GM21737 (cell line): ENCODE measurements around the gene SSTR5.
"Not testable (repeated sequence)": the region's sequence is repeated elsewhere in the genome, so short reads cannot be mapped to it uniquely, and the experiment has no call there.

Experiments used
- ATAC-seq: cut with Tn5 transposase; IDR thresholded peaks from one replicate; pipeline ENCODE4 v1.9.1; 2021; ENCODE audit warnings: mild to moderate bottlenecking, moderate library complexity; ENCODE audit not compliant: unreplicated experiment

The SSTR5 gene

GRCh38 chr16:1072526-1073261, at the start of gene SSTR5:
TSS of gene SSTR5 (plus strand) at chr16:1072747. CDS start at chr16:1078869, 6,122 bp downstream.
- ATAC-seq, result no peak

GRCh38 chr16:1024138-1024537, 48.4 kb upstream of the SSTR5 start:
- ATAC-seq, result no peak

- ATAC-seq, result not testable (repeated sequence)
Measured at GRCh38 chr16:1025183-1025809, 47.3 kb upstream of the SSTR5 start.

- no peak for ATAC-seq
Measured at GRCh38 chr16:1026057-1026783, 46.3 kb upstream of the SSTR5 start.

- ATAC-seq, result no peak
Measured at GRCh38 chr16:1026784-1027500, 45.6 kb upstream of the SSTR5 start.

GRCh38 chr16:1027501-1027815, 45.1 kb upstream of the SSTR5 start:
- no peak for ATAC-seq

GRCh38 chr16:1028056-1028455, 44.5 kb upstream of the SSTR5 start:
- ATAC-seq, result no peak

- no peak for ATAC-seq
Measured at GRCh38 chr16:1028524-1029258, 43.9 kb upstream of the SSTR5 start.

- no peak for ATAC-seq
Measured at GRCh38 chr16:1029259-1029545, 43.3 kb upstream of the SSTR5 start.

GRCh38 chr16:1030473-1030901, 42.1 kb upstream of the SSTR5 start:
- ATAC-seq, result no peak

GRCh38 chr16:1031666-1032065, 40.9 kb upstream of the SSTR5 start:
- ATAC-seq, result no peak

GRCh38 chr16:1032607-1033006, 39.9 kb upstream of the SSTR5 start:
- ATAC-seq, result no peak

- no peak for ATAC-seq
Measured at GRCh38 chr16:1033128-1033679, 39.3 kb upstream of the SSTR5 start.

- ATAC-seq, result no peak
Measured at GRCh38 chr16:1034230-1035065, 38.1 kb upstream of the SSTR5 start.

- ATAC-seq, result no peak
Measured at GRCh38 chr16:1035066-1035415, 37.5 kb upstream of the SSTR5 start.

GRCh38 chr16:1036166-1036565, 36.4 kb upstream of the SSTR5 start:
- no peak for ATAC-seq

- ATAC-seq, result no peak
Measured at GRCh38 chr16:1036726-1037393, 35.7 kb upstream of the SSTR5 start.

- ATAC-seq, result no peak
Measured at GRCh38 chr16:1037394-1038257, 34.9 kb upstream of the SSTR5 start.
